Endothelial cell (in vitro differentiated cells): ENCODE measurements around the gene USP37. TPM values are rescaled to one million over a fixed set of nuclear protein-coding genes. Genes with fewer than 3 reads are reported as not detected.

ENCODE experiments used
- DNase-seq: peaks from one replicate; pipeline ENCODE4 v3.0.0; 2021; ENCODE audit warnings: low spot score
- H3K27ac Mint-ChIP-seq: one replicate; pipeline ENCODE4 v1.8.0; 2021; ENCODE audit warnings: mixed read lengths, inconsistent platforms; ENCODE audit not compliant: unreplicated experiment
- H3K27me3 Mint-ChIP-seq: one replicate; pipeline ENCODE4 v1.8.0; 2021; ENCODE audit warnings: mild to moderate bottlenecking, moderate library complexity, mixed read lengths, inconsistent platforms; ENCODE audit not compliant: unreplicated experiment
- H3K36me3 Mint-ChIP-seq: one replicate; pipeline ENCODE4 v1.8.0; 2021; ENCODE audit warnings: mild to moderate bottlenecking, low read depth, mixed read lengths, inconsistent platforms; ENCODE audit not compliant: unreplicated experiment
- H3K4me1 Mint-ChIP-seq: one replicate; pipeline ENCODE4 v1.8.0; 2021; ENCODE audit warnings: mild to moderate bottlenecking, mixed read lengths, inconsistent platforms; ENCODE audit not compliant: unreplicated experiment
- H3K4me3 Mint-ChIP-seq: one replicate; pipeline ENCODE4 v1.8.0; 2021; ENCODE audit warnings: mild to moderate bottlenecking, mixed read lengths, inconsistent platforms; ENCODE audit not compliant: unreplicated experiment
- H3K9me3 Mint-ChIP-seq: one replicate; pipeline ENCODE4 v1.8.0; 2021; ENCODE audit warnings: mixed read lengths, inconsistent platforms; ENCODE audit not compliant: unreplicated experiment
- CTCF ChIP-seq: fragments of 200-600 bp; sonication (generic); IDR thresholded peaks from one replicate; pipeline ENCODE4 v1.5.0; 2021; ENCODE audit warnings: antibody characterized with exemption; ENCODE audit not compliant: unreplicated experiment
- total RNA-seq: library from RNA; stranded (reverse); fragmentation: NEBNext Ultra II Directional; extraction: Animal tissue kit (Norgen Biotek cat#: 25700); gene quantifications from one replicate; pipeline ENCODE4 v1.2.1, GENCODE V29; 2021; ENCODE audit not compliant: unreplicated experiment

The USP37 gene
- total RNA-seq, 1 donor from 2014 or later = 16.1 TPM

GRCh38 chr2:218517434-218518206, 50.5 kb downstream of the USP37 start:
- Mint-ChIP-seq H3K4me3 (no peak overlapping the region), H3K27me3 (no peaks in the 10 kb centered on the region), H3K9me3 (no peaks in the 10 kb centered on the region), H3K27ac (no peak overlapping the region), H3K36me3 (peaks cover 13% of the 10 kb centered on the region), H3K4me1 (no peaks in the 10 kb centered on the region)
- no peak for TF ChIP-seq CTCF
- no peak for DNase-seq

GRCh38 chr2:218516614-218517013, 51.5 kb downstream of the USP37 start:
- H3K4me1 Mint-ChIP-seq = no peaks in the 10 kb centered on the region
- H3K27ac Mint-ChIP-seq = no peak overlapping the region
- DNase-seq = no peak
- H3K9me3 Mint-ChIP-seq = no peaks in the 10 kb centered on the region
- peaks cover 14% of the 10 kb centered on the region for H3K36me3 Mint-ChIP-seq
- H3K4me3 Mint-ChIP-seq = no peak overlapping the region
- peak; percentile 48 for TF ChIP-seq CTCF
- H3K27me3 Mint-ChIP-seq = peaks cover 1% of the 10 kb centered on the region

- H3K4me1 Mint-ChIP-seq = no peaks in the 10 kb centered on the region
- TF ChIP-seq CTCF = no peak
- H3K4me3 Mint-ChIP-seq = no peak overlapping the region
- no peaks in the 10 kb centered on the region for H3K9me3 Mint-ChIP-seq
- peaks cover 3% of the 10 kb centered on the region for H3K36me3 Mint-ChIP-seq
- no peak overlapping the region for H3K27ac Mint-ChIP-seq
- DNase-seq = no peak
- H3K27me3 Mint-ChIP-seq = peaks cover 1% of the 10 kb centered on the region
Measured at GRCh38 chr2:218513676-218514075, 54.5 kb downstream of the USP37 start.

- no peaks in the 10 kb centered on the region for H3K9me3 Mint-ChIP-seq
- peaks cover 1% of the 10 kb centered on the region for H3K27me3 Mint-ChIP-seq
- DNase-seq = no peak
- H3K4me1 Mint-ChIP-seq = peaks cover 3% of the 10 kb centered on the region
- no peak overlapping the region for H3K27ac Mint-ChIP-seq
- H3K36me3 Mint-ChIP-seq = peaks cover 12% of the 10 kb centered on the region
- H3K4me3 Mint-ChIP-seq = no peak overlapping the region
- TF ChIP-seq CTCF = no peak
Measured at GRCh38 chr2:218508299-218508698, 59.9 kb downstream of the USP37 start.

GRCh38 chr2:218505754-218506371, 62.3 kb downstream of the USP37 start:
- TF ChIP-seq CTCF = no peak
- DNase-seq = no peak
- Mint-ChIP-seq H3K36me3 (peaks cover 9% of the 10 kb centered on the region), H3K27me3 (no peaks in the 10 kb centered on the region), H3K4me1 (peaks cover 24% of the 10 kb centered on the region), H3K4me3 (no peak overlapping the region), H3K27ac (no peak overlapping the region), H3K9me3 (no peaks in the 10 kb centered on the region)
